ENCODE results near the gene TRIM66. TPM values are rescaled to one million over a fixed set of nuclear protein-coding genes. Genes with fewer than 3 reads are reported as not detected.

The TRIM66 gene
- total and polyA plus RNA-seq, 4 donors, result 1.6 to 14.3 (median 2.5) TPM

- no peak overlapping the region for H3K4me3 ChIP-seq (ENCODE audit: low read depth in 1 of 3, low read length in 3 of 3)
- H3K9me3 ChIP-seq (ENCODE audit: control insufficient read depth in 4 of 4, low read length in 3 of 4), result no peaks in the 10 kb centered on the region
- 22% methylated on average over 11 of the region's 11 CpGs for WGBS
- peak overlapping the region in 1 of 2 donors; percentile 33 for H3K9ac ChIP-seq (ENCODE audit: low read depth in 1 of 2, low read length in 2 of 2)
- peaks cover 22 to 81% (median 75%) of the 10 kb centered on the region in 4 donors for H3K4me1 ChIP-seq (ENCODE audit: control insufficient read depth in 4 of 4, insufficient read depth in 4 of 4, low read length in 3 of 4)
- TF ChIP-seq REST (IDR thresholded peaks at IDR 0.05) (peak; percentile 32), FOXA2 (IDR thresholded peaks at IDR 0.05) (no peak), NR2F2 (IDR thresholded peaks at IDR 0.05) (no peak), MAX (IDR thresholded peaks at IDR 0.05) (peak; percentile 76), EGR1 (IDR thresholded peaks at IDR 0.05; ENCODE audit: low read depth in 2 of 2) (peak in 1 of 2 donors; percentile 36), RAD21 (IDR thresholded peaks at IDR 0.05) (peak; percentile 41 to 59), HNF4G (IDR thresholded peaks at IDR 0.05) (no peak), CTCF (IDR thresholded peaks at IDR 0.05; ENCODE audit: low read depth, low read length, missing input control) (no peak), RXRA (IDR thresholded peaks at IDR 0.05) (peak; percentile 75 to 89), SP1 (IDR thresholded peaks at IDR 0.05) (peak; percentile 71), ATF3 (IDR thresholded peaks at IDR 0.05) (no peak), GABPA (IDR thresholded peaks at IDR 0.05 in 1 of 2, conservative IDR thresholded peaks at IDR 0.05 in 1 of 2) (peak in 1 of 2 donors; percentile 67), TAF1 (conservative IDR thresholded peaks at IDR 0.05) (no peak), HNF4A (conservative IDR thresholded peaks at IDR 0.05) (peak; percentile 64 to 78), FOXA1 (IDR thresholded peaks at IDR 0.05) (no peak), JUND (IDR thresholded peaks at IDR 0.05) (peak in 1 of 2 donors; percentile 22), YY1 (IDR thresholded peaks at IDR 0.05) (peak; percentile 47)
- TF ChIP-seq, protein P1, sequence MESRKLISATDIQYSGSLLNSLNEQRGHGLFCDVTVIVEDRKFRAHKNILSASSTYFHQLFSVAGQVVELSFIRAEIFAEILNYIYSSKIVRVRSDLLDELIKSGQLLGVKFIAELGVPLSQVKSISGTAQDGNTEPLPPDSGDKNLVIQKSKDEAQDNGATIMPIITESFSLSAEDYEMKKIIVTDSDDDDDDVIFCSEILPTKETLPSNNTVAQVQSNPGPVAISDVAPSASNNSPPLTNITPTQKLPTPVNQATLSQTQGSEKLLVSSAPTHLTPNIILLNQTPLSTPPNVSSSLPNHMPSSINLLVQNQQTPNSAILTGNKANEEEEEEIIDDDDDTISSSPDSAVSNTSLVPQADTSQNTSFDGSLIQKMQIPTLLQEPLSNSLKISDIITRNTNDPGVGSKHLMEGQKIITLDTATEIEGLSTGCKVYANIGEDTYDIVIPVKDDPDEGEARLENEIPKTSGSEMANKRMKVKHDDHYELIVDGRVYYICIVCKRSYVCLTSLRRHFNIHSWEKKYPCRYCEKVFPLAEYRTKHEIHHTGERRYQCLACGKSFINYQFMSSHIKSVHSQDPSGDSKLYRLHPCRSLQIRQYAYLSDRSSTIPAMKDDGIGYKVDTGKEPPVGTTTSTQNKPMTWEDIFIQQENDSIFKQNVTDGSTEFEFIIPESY (IDR thresholded peaks at IDR 0.05), result no peak
- H3K36me3 ChIP-seq (ENCODE audit: control insufficient read depth in 4 of 4, insufficient read depth in 3 of 4, low read depth in 1 of 4, low read length in 3 of 4), result peaks cover 0 to 3% (median 1%) of the 10 kb centered on the region in 4 donors
- peak overlapping the region; percentile 81 to 85 for H3K27ac ChIP-seq (ENCODE audit: low read depth in 1 of 2, low read length in 2 of 2)
- H3K27me3 ChIP-seq (ENCODE audit: control insufficient read depth in 4 of 4, insufficient read depth in 4 of 4, low read length in 3 of 4), result no peaks in the 10 kb centered on the region
- DNase-seq (ENCODE audit: low spot score), result peak; percentile 49
These were observed 35.6 kb upstream of the TRIM66 start for GRCh38 chr11:8717876-8718753.

All from liver (tissue), 9 donors.